GM21515 (cell line): ENCODE results near the gene GPBP1L1.
"Not testable (repeated sequence)": the region's sequence is repeated elsewhere in the genome, so short reads cannot be mapped to it uniquely, and the experiment has no call there.

Experiments
- ATAC-seq: cut with Tn5 transposase; IDR thresholded peaks from one replicate; pipeline ENCODE4 v1.9.1; 2021; ENCODE audit not compliant: unreplicated experiment

The GPBP1L1 gene

DNA sequence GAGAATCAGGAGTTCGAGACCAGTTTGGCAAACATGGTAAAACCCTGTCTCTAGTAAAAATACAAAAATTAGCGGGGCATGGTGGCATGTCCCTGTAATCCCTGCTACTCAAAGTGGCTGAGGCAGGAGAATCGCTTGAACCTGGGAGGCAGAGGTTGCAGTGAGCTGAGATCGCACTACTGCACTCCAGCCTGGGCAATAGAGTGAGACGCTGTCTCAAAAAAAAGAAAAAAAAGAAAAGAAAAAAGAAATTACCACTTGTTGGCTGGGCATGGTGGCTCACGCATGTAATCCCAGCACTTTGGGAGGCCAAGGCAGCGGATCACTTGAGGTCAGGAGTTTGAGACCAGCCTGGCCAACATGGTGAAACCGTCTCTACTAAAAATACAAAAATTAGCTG, 89.6 kb downstream of the GPBP1L1 start:
- not testable (repeated sequence) for ATAC-seq

DNA sequence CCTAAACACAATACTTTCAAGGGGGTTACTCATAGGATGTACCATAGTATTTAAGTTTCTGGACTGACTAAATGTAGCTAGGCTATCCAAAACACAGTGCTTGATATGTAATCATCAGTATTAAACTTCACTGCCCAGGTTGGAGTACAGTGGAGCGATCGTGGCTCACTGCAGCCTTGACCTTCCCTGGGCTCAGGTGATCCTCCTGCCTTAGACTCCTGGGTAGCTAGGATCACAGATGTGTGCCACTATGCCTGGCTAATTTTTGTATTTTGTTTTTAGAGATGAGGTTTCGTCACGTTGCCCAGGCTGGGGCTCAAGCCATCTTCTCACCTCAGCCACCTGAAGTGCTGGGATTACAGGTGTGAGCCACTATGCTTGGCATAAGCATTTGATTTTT, 91.9 kb downstream of the GPBP1L1 start:
- no peak for ATAC-seq

DNA sequence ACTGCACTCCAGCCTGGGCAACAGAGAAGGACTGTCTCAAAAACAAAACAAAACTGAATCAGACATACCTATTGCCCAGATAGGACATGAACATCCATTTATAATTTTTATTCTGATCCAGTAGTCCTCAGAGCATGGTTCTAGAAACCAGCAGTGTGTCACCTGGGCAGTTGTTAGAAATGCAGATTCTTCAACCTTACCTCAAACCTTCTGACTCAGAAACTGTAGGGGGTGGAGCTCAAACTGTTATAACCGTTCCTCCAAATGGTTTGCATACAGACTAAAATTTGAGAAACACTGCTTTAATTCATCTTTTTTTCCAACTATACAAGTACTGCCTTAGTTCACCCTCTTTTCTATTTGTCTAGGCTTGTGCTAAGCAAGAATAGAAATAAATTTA, 96.5 kb downstream of the GPBP1L1 start:
- no peak for ATAC-seq

DNA sequence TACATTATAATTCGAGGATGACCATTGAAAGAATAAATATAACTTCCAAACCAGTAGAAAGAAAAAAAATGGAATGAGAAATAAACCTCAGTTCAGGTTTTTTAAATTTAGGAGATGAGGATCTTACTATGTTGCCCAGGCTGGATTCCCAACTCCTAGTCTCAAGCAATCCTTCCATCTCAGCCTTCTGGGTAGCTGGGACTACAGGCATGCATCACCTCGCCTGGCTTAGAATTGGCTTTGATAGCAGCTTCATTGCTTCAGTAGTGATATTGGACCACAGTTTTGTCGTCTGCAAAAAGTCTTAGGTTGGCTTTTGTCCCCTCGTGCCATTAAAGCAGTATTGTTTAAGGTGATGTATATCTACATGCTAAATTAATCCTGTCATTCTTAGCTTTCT, 99.6 kb downstream of the GPBP1L1 start:
- ATAC-seq, result no peak

DNA sequence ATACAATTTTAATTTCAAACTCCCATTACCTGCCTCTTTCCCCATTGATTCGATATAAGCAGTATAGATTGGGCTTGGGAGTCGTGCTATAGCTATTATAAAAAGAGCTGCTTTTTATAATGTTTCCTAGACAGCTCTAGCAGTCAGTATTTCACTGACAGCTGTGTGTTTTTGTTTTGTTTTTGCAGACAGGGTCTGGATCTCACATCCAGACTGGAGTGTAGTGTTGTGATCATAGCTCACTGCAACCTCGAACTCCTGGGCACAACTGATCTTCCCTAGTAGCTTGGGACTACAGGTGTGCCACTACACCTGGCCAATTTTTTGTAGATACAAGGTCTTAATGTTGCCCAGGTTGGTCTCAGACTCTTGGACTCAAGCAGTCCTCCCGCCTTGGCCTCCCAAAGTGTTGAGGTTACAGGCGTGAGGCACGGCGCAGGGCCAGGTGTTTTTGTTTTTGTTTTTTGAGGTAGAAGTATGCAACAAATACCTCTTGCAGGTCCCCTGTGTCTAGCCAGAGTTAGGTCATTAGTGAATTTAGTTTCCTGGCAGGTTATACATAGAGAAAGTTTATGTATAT, 100.7 kb downstream of the GPBP1L1 start:
- ATAC-seq, result no peak

DNA sequence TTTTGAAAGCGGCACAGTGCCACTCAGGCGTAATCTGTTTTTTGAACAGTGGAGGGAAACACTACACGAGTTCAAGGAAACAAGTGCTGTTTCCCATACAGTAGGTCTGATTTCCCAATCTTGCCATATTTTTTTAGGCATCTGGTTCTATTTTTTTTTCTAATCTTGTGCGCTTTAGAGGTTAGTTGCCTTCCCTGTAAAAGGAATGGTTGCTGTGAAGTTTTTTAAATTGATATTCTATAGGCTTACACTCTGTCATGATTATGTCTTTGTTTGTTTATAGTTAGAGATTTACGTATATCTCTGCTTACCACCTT, 101.3 kb downstream of the GPBP1L1 start:
- ATAC-seq, result no peak

DNA sequence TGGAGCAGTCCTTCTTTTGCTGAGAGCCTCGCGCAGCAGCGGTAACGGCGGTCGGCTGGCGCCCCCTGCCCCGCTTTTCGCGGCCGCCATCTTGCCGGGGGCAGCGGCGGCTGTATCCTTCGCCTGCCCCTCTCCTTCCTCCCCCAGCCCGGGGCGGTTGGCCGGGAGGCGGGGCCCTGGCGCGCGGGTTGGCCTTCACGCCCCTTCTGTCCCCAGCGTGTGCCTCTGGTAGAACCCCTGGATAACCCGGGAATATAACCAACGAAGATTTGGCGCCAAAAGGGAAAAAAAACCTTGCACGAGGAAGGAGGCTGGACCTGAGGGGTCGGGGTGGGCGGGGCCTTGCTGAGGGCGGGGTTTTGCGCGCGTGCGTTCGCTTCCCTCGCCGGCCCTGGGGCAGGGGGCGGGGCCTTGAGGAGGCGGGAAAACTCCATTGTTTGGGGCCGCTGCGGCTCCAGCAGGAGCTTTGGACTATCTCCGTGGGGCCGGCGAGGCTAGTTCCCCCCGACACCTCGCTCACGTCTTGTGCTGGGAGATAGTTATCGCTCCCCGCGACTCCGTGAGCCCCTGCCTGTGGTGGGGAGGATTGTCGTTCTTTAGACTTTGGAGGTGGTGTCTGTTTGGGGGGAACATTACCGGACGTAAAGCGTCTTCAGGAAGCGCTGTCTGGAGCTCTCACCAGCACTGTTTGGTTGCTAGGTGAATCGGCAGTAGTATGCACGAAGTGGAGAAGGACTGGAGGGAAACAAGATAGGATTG, 101.8 kb downstream of the GPBP1L1 start:
- peak; percentile 38 for ATAC-seq

DNA sequence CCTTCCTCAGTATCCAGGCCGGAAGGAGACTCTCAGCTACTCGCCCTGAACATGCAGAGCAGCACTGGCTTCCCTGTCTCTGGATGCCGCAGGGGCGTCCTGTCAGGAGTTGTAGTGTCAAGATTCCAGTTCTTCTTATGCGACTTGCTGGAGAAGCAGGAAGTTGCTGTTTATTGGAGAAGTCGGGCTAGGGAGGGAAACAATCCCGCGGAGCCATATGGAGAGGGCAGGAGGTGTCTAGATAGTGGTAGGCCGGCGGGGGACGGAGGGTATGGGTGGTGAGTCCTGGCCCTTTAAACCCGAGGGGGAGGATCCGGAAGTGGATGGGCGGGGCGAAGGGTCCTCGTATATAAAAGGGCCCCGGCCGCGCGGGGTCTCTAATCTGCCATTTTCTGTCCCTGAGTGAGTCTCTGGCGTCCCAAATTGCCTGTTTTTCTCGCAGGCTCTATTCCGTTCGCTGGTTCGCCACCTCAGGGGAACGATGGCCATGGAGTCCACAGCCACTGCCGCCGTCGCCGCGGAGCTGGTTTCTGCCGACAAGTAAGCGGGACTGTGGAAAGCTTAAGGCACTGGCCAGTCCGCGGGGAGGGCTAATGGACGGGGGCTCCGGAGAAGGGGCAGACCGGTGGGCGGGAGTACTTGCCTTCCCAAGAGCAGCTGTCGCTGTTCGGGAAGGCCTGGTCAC, 102.5 kb downstream of the GPBP1L1 start, which contains the start of gene NASP:
Gene NASP (plus strand): TSS at position 376 of the 685 bp plus-strand sequence. CDS start 106 bp downstream, at position 482.
- ATAC-seq, result peak; percentile 50

DNA sequence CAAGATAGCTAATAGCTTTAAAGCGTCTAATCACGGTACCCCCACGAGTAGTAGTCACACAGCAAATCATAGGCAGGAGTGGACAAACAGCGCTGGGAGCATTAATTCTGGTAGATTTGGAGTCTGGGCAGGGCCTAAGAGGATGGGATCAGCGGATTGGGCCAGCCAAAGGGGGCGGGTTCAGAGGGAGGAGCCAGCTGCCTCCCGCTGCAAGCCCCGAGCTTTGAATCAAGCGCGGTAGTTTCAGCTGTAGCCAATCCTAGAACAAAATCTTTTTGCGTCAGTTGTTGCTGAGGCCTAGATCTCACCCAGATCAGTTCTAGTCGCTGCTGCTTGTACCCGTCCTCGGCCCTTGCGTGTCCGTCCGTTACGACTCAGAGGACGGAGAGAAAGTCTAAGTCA, 103.1 kb downstream of the GPBP1L1 start:
- peak; percentile 66 for ATAC-seq
